ENCODE measurements around the gene CHRNA7. TPM values are rescaled to one million over a fixed set of nuclear protein-coding genes. Genes with fewer than 3 reads are reported as not detected.
"Not testable (repeated sequence)": the region's sequence is repeated elsewhere in the genome, so short reads cannot be mapped to it uniquely, and the experiment has no call there.

CHRNA7 gene
- total RNA-seq, 2 experiments from 2014 or later = 0.20 TPM; not detected in 1

GRCh38 chr15:32132859-32133258 lies 102.5 kb downstream of the CHRNA7 start:
- intact Hi-C loops (cut with micrococcal nuclease) = no loop called here
- no peak overlapping the region for H3K4me3 Mint-ChIP-seq
- TF ChIP-seq, protein P1, sequence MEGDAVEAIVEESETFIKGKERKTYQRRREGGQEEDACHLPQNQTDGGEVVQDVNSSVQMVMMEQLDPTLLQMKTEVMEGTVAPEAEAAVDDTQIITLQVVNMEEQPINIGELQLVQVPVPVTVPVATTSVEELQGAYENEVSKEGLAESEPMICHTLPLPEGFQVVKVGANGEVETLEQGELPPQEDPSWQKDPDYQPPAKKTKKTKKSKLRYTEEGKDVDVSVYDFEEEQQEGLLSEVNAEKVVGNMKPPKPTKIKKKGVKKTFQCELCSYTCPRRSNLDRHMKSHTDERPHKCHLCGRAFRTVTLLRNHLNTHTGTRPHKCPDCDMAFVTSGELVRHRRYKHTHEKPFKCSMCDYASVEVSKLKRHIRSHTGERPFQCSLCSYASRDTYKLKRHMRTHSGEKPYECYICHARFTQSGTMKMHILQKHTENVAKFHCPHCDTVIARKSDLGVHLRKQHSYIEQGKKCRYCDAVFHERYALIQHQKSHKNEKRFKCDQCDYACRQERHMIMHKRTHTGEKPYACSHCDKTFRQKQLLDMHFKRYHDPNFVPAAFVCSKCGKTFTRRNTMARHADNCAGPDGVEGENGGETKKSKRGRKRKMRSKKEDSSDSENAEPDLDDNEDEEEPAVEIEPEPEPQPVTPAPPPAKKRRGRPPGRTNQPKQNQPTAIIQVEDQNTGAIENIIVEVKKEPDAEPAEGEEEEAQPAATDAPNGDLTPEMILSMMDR (IDR thresholded peaks at IDR 0.05) = no peak
- no peaks in the 10 kb centered on the region for H3K9me3 Mint-ChIP-seq
- POLR2A ChIA-PET = no interaction called here
- H3K4me1 Mint-ChIP-seq (ENCODE audit: low read depth) = no peaks in the 10 kb centered on the region
- CTCF ChIA-PET = interaction anchor here (0.6 kb wide), 1 partner anchor 1225 kb away, joined by 3 read pairs; no protein-coding TSS in a partner anchor
- H3K27me3 Mint-ChIP-seq = peaks cover 12% of the 10 kb centered on the region
- DNase-seq (no peak), ATAC-seq (no peak)
- H3K36me3 Mint-ChIP-seq (ENCODE audit: low read depth) = no peaks in the 10 kb centered on the region
- no peak overlapping the region for H3K27ac Mint-ChIP-seq

GRCh38 chr15:32134842-32135241 lies 104.5 kb downstream of the CHRNA7 start:
- Mint-ChIP-seq H3K27ac (no peak overlapping the region), H3K4me3 (no peak overlapping the region), H3K9me3 (no peaks in the 10 kb centered on the region), H3K27me3 (peaks cover 12% of the 10 kb centered on the region), H3K36me3 (ENCODE audit: low read depth) (no peaks in the 10 kb centered on the region), H3K4me1 (ENCODE audit: low read depth) (no peaks in the 10 kb centered on the region)
- no peak for DNase-seq
- POLR2A ChIA-PET = no interaction called here
- CTCF ChIA-PET = no interaction called here
- intact Hi-C loops (cut with micrococcal nuclease) = no loop called here
- ATAC-seq = no peak
- TF ChIP-seq, protein P1 (IDR thresholded peaks at IDR 0.05) = no peak

DNA sequence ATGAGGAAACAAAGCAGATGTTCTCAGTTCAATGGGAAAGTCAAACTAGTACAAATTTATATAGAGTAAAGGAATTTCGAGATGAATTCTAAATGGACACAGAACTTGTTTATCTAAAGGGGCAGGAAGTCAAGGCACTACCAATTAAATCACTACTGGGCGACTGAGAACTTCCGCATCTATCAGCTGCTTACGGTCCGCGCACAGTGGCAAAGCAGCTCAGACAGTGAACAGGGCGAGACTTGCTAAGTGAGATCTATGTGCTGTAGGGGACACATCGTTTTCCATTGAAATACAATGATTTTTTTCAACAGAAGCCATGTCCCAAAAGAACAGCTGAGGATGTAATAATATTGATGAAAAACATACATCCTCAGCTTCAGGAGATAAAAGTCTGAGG lies 105.0 kb downstream of the CHRNA7 start:
- ATAC-seq (no peak), DNase-seq (no peak)
- POLR2A ChIA-PET = no interaction called here
- no peaks in the 10 kb centered on the region for H3K4me1 Mint-ChIP-seq (ENCODE audit: low read depth)
- H3K4me3 Mint-ChIP-seq = no peak overlapping the region
- intact Hi-C loops (cut with micrococcal nuclease) = no loop called here
- no peaks in the 10 kb centered on the region for H3K9me3 Mint-ChIP-seq
- TF ChIP-seq, protein P1 (IDR thresholded peaks at IDR 0.05) = no peak
- no peak overlapping the region for H3K27ac Mint-ChIP-seq
- peaks cover 10% of the 10 kb centered on the region for H3K27me3 Mint-ChIP-seq
- CTCF ChIA-PET = no interaction called here
- H3K36me3 Mint-ChIP-seq (ENCODE audit: low read depth) = no peaks in the 10 kb centered on the region

DNA sequence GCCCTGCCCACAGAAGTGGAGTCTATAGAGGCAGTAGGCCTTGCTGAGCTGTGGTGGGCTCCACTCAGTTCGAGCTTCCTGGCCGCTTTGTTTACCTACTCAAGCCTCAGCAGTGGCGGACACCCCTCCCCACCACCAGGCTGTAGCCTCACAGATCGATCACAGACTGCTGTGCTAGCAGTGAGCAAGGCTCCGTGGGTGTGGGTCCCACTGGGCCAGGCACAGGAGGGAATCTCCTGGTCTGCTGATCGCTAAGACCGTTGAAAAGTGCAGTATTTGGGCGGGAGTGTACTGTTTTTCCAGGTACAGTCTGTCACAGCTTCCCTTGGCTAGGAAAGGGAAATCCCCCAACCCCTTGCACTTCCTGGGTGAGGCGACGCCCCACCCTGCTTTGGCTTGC lies 115.2 kb downstream of the CHRNA7 start:
- H3K36me3 Mint-ChIP-seq (ENCODE audit: low read depth); H3K9me3 Mint-ChIP-seq; DNase-seq; H3K27me3 Mint-ChIP-seq; H3K27ac Mint-ChIP-seq; POLR2A ChIA-PET; H3K4me3 Mint-ChIP-seq; CTCF ChIA-PET; ATAC-seq; intact Hi-C loops (cut with micrococcal nuclease); H3K4me1 Mint-ChIP-seq (ENCODE audit: low read depth): not testable (repeated sequence)

- H3K36me3 Mint-ChIP-seq (ENCODE audit: low read depth) = no peaks in the 10 kb centered on the region
- intact Hi-C loops (cut with micrococcal nuclease) = no loop called here
Measured at GRCh38 chr15:32148833-32149555, 118.7 kb downstream of the CHRNA7 start.

More at GRCh38 chr15:32148833-32149555, 118.7 kb downstream of the CHRNA7 start:
- ATAC-seq (no peak), DNase-seq (no peak)
- CTCF ChIA-PET = no interaction called here
- no peak overlapping the region for H3K4me3 Mint-ChIP-seq
- H3K27ac Mint-ChIP-seq = no peak overlapping the region
- no peaks in the 10 kb centered on the region for H3K9me3 Mint-ChIP-seq
- TF ChIP-seq, protein P1 (IDR thresholded peaks at IDR 0.05) = no peak
- POLR2A ChIA-PET = no interaction called here
- H3K27me3 Mint-ChIP-seq = peaks cover 3% of the 10 kb centered on the region
- no peaks in the 10 kb centered on the region for H3K4me1 Mint-ChIP-seq (ENCODE audit: low read depth)

Data from activated CD8-positive, alpha-beta T cell treated with anti-CD3 and anti-CD28 coated beads for 36 hours (primary cell).